ENCODE data around the gene ST6GALNAC1.
A peak's percentile ranks its signal among the peaks of the same experiment; 100 is the strongest.
"Not testable (repeated sequence)": the region's sequence is repeated elsewhere in the genome, so short reads cannot be mapped to it uniquely, and the experiment has no call there.

Gene ST6GALNAC1

DNA sequence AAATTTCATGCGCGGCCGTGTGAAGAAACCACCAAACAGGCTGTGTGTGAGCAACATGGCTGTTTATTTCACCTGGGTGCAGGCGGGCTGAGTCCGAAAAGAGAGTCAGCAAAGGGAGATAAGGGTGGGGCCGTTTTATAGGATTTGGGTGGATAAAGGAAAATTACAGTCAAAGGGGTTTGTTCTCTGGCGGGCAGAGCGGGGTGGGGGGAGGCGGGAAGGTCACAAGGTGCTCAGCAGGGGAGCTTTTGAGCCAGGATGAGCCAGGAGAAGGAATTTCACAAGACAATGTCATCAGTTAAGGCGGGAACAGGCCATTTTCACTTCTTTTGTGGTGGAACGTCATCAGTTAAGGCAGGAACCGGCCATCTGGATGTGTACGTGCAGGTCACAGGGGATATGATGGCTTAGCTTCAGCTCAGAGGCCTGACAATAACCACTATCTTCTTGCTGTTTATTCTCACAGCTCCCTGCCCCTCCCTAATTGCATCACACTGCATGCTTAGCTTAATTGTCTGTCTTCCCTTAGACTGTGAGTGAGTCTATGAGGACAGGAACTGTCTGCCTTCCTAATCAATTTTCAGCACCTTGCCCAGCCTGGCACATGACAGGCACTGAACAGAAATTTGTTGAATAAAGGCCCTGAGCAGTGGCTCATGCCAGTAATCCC is 32.3 kb downstream of the ST6GALNAC1 start:
- DNase-seq, result not testable (repeated sequence)

DNA sequence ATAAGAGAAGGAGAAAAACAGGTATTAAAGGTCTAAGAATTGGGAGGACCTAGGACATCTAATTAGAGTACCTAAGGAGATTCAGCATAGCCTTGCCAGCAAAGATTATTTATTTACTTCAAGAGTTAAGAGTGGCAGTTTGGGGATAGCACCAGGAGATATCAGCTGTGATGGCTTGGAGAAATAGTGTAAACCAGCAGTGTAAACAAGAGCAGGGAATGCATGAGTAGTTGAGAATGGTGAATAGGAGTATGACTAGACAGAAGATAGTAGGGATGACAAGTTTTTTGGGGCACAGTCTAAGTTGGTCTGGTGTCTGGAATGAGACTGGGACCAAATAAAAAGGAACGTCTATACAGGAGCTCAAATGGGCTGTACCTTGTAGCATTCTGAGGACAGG is 36.9 kb downstream of the ST6GALNAC1 start:
- DNase-seq, result not testable (repeated sequence)

DNA sequence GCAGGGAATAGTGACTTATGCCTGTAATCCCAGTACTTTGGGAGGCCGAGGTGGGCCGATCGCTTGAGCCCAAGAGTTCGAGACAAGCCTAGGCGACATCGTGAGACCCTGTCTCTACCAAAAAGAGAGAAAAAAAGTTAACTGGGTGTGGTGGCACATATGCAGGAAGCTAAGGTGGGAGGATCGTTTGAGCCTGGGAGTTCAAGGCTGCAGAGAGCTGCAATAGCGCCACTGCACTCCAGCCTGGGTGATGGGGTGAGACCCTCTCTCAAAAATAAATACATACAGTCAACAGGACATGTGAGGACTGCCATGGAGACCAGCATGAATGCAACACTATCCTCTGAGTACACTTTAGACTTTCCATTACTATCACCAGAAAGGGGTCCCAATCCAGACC is 42.5 kb downstream of the ST6GALNAC1 start:
- no peak for DNase-seq

DNA sequence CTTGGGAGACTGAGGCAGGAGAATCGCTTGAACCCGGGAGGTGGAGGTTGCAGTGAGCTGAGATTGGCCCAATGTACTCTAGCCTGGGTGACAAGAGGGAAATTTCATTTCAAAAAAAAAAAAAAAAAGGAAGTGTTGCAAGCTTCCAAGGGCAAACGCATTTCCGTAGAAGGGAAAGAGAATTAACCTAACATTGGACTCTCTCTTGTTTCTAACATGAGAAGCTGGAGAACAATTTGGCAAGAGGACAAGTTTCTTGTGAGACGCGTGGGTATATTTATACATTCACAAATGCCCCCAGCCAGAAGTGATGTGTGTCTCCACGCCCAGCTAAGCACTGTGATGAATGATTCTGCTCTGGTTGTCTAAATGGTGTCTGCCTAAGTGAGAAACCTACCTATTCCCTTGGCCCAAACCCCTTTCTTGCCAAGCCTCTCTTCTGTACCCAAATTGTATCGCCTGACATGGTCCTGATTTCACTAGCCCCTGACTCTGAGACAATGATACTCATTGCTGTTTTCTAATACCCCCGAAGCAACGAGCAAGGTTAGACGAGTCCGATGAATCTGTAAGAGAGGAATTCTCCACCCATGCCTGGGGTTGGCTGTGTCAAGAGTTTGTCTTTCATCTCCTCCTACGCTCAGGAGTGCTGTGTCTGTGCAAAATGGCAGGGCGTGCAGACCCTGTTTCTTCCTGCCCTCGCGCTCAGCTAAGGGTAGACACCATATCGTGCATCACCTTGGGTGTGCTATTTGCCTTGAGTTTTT is 43.7 kb downstream of the ST6GALNAC1 start:
- no peak for DNase-seq

DNA sequence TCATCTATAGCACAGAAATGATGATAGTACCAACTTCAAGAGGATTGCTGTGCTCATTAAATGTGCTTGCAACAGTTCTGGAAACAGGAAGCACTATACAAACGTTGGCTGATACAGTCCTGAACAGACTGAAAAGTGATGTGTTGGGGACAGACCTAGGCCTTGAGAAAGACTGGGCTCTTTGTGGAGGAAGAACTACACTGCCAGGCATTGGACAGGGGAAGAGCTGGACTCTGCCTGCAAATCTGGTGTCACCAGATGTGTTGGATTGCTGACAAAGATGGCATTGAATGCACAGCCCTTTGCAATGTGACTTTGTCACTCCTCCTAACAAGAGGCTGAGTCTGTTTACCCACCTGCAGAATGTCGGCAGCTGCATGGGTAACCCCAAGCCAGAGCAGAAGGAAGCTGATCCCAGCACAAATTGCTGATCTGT is 45.5 kb downstream of the ST6GALNAC1 start:
- no peak for DNase-seq

GRCh38 chr17:76597156-76598003 is 46.2 kb downstream of the ST6GALNAC1 start:
- DNase-seq, result no peak

DNA sequence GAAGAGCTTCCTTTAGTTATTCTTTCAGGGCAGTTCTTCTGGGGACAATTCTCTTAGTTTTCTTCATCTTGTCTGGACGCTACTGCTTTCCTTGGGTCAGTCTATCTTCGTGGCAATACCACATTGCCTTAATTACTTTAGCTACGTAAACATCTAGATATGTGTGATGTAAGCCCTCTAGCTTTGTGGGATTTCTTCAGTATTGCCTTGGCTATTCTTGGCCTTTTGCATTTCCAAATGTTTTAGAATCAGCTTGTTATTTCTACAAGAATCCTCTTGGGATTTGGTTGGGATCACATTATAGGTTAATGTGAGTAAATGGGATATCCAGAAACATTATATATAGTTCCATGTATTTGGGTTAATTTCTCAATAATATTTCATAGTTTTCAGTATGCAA is 48.9 kb downstream of the ST6GALNAC1 start:
- no peak for DNase-seq

- DNase-seq, result no peak
Measured at GRCh38 chr17:76593959-76594358, 49.6 kb downstream of the ST6GALNAC1 start.

GRCh38 chr17:76593384-76593826 is 50.2 kb downstream of the ST6GALNAC1 start:
- DNase-seq, result no peak

DNA sequence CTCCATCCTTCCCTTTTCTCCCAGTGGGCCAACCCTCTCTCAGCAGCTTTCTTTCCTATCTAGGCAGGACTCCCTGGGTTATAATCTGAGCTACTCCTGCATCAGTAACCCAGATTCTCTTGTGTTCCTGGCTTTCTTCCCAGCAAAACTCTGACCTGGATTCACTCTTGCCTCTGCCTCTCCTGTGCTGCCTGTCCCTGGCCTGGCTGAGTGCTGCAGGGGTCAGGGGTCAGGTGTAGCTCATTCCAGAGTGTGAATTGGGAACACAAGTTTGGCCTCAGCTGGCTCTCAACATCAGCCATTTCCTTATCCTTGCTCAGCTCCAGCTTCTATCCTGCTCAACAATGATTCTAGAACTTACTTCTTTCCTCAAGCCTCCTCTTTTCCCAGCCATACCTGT is 55.4 kb downstream of the ST6GALNAC1 start:
- no peak for DNase-seq

- DNase-seq, result no peak
Measured at GRCh38 chr17:76586741-76587487, 56.6 kb downstream of the ST6GALNAC1 start.

DNA sequence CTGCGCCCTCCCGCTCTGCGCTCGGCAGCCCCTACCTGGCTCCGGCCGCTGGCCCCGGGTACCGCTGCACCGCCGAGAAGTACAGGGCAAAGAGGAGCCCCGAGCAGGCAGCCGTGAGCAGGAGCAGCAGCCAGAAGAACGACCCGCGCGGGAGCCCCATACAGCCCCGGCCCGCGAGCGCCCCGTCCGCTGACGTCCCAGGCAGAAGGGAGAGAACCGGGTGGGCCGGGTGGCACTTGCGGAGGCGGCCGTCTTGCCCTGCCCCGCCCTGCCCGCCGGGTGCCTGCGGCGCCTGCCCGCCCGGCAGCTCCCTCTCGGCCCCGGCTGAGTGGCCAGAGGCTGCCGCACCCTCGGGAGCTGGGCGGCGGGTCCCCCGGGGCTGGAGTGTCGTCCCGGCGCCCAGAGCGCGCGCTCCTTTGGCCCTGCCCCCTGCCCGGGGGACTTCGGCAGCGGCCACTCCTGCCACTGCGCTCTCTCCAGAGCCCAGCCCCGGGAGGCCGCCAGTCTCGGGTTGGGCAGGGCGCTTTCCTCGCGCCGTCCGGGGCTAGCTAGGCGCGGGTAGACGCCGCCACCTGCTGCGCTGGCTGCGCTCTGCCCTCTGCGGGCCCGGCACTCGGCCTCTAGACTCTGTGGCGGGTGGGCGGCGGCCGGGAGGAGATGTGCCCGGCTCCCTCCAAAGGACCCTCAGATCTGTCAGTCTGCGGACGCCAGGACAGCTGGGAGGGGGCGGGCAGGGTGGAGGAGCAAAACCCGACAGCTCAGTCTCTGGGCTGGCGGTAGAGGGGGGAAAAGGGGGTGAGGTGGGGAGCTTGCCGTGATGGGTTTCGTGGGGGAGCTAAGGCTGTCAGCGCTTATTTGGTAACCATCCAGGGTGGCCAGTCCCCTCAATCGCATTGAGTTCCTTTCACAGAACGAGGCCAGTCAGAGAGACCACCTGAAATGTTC is 57.6 kb downstream of the ST6GALNAC1 start, which contains the start of gene ST6GALNAC2:
Gene ST6GALNAC2, minus strand, starts transcription at position 212 of the 945 bp plus-strand sequence. Its CDS starts 52 bp downstream, at position 160.
- peak; percentile 71 for DNase-seq

GRCh38 chr17:76585033-76585648 is 58.4 kb downstream of the ST6GALNAC1 start:
- DNase-seq, result peak; percentile 63

- DNase-seq, result no peak
Measured at GRCh38 chr17:76584427-76585032, 59.0 kb downstream of the ST6GALNAC1 start.

DNA sequence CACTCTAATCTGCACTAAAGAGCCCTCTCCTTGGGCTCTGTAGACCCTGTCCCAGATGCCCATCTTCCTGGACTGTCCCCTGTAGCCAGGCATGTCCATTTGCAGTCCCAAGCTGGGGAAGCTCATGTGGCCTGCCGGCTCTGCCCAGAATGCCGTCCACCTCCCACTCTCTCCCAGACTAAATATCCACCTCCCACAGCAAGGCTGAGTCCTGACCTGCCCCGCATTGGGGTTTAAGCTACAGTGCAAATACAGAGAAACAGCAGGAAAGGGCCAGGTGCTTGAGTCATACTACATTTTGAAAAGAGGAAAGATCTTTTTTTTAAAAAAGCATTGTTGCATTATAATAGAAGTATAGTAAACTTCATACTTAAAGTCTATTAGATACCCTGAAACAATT is 60.9 kb downstream of the ST6GALNAC1 start:
- no peak for DNase-seq

DNA sequence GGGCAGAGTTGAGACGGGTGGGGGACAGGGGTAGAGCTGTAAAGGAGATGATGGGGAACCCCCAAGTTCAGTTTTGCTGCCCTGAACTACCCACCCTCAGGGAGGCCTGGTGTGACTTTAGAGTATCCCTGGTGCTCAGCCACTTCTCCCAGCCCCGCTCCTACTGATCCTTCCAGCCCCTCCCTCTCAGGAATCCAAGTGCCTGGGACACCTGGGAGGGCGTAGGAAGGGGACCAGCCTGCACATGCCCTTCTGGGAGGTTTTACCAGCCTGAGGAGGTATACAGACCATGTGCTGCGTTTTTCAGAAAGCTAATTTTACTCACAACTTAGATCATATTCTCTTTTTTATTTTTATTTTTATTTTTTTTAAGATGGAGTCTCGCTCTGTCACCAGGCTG is 62.0 kb downstream of the ST6GALNAC1 start:
- DNase-seq, result no peak

DNA sequence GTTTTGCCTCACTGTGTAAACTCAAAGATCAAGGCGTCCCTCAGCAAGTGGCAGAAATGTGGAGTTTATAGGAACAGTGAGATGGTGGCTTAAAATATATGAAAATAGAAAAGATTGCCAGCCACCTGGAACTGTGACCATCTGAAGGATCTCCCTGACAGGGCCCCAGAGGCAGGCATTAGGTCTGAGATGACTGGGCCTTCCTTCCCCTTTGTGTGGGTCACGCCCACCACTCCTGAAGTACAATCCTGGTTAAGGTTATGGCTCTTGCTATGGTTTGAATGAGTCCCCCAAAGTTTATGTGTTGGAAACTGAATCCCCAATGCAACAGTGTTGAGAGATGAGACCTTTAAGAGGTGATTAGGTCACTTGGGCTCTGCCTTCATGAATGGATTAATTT is 64.3 kb downstream of the ST6GALNAC1 start:
- DNase-seq, result no peak

DNA sequence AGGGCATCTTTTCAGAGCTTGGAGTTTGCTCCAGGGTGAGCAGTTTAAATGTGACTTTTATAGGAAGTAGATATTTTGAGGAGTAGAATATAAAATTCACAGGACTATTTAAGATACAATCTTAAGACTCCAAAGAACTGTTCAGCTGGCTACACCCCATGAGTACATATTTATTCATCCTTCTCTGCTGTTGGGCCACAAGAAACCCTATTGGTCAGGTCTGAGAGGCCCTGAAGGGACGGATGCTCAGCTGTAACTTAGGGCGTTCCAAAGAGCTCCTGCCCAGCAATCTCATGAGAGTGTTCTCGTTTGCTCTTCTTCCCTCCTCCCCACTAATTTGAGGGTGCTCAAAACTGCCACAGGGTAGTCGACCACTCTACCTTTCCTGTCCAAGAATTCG is 65.2 kb downstream of the ST6GALNAC1 start:
- no peak for DNase-seq

GRCh38 chr17:76577876-76578275 is 65.7 kb downstream of the ST6GALNAC1 start:
- no peak for DNase-seq

DNA sequence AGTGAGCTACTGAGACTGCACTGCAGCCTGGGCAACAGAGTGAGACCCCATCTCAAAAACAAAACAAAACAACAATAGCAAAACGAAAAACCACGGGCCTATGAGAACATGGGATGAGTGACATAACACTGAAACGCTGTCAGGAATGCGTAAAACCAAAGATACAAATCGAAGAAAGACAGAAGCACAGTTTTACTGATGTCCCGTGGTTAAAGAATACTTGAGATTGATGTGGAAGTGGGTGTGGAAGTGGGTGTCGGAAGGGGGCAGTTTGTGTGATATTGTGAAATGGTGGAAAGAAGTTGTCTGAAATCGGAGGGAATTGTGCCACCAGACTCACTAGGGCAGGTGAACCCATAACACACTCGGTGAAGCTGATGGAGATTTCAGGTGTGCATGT is 67.4 kb downstream of the ST6GALNAC1 start:
- no peak for DNase-seq
